Measurements from ENCODE around the gene TEAD2.

DNA sequence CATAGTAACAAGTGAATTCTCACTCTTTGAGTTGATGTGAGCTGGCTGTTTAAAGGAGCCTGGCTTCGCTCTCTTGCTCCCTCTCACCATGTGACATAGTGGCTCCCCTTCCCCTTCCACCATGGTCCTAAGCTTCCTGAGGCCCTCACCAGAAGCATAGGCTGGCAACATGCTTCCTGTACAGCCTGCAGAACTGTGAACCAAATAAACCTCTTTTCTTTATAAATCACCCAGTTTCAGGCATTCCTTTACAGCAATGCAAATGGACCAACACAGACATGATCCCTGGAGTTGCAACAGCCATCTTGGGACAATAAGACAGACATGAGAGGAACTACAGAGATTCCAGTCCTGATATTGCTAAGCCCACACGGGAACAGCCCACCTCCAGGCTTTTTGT is 12.6 kb downstream of the TEAD2 start:
- no peak for TF ChIP-seq CTCF (IDR thresholded peaks at IDR 0.05)
- no peak for TF ChIP-seq POLR2A (IDR thresholded peaks at IDR 0.05)

All from esophagus squamous epithelium (tissue), 4 donors.